A549 (cell line): ENCODE results near the gene REN. TPM values are rescaled to one million over a fixed set of nuclear protein-coding genes. Genes with fewer than 3 reads are reported as not detected.

ENCODE experiments used
- ATAC-seq, 2 experiments: fragments of 200-7000 bp in 1 of 2; fragments of >200 bp in 1 of 2; cut with Nextera tagmentation in 1 of 2; cut with Tn5 transposase in 1 of 2; 3 replicates each; pipeline versions ENCODE4 v1.8.0 to v1.9.1; 2018 to 2020; ENCODE audit warnings: mild to moderate bottlenecking in 1 of 2, moderate library complexity in 1 of 2
- CTCF ChIA-PET: fragments of 300-600 bp; sonication (Branson Sonifier 250); formaldehyde crosslinking; extraction: SDS; loops from one replicate; lab custom pipeline; 2021; ENCODE audit warnings: antibody characterized with exemption, inconsistent platforms; lab: Yijun Ruan, JAX
- POLR2A ChIA-PET: fragments of 350-600 bp; formaldehyde crosslinking; extraction: SDS; loops from one replicate; lab custom pipeline; 2021; ENCODE audit warnings: antibody characterized with exemption, inconsistent platforms; lab: Yijun Ruan, JAX
- DNase-seq, 2 experiments: peaks; one replicate each; pipeline versions ENCODE4 v3.0.0 to v3.0.0-alpha.2; 2011 to 2016; ENCODE audit warnings: low read depth in 1 of 2, low spot score in 1 of 2
- FAIRE-seq: peaks from 2 replicates; lab custom pipeline; 2011; peaks lifted over from hg19 to GRCh38; lab: Jason Lieb, UNC
- H3K27ac ChIP-seq, 2 experiments: fragments of >200 bp; sonication (Bioruptor Twin); formaldehyde crosslinking; 3 replicates each; pipeline ENCODE4 v1.5.1; 2016 to 2017
- H3K4me1 ChIP-seq: fragments of >200 bp; sonication (Bioruptor Twin); formaldehyde crosslinking; 3 replicates; pipeline ENCODE4 v1.6.1; 2016
- H3K4me2 ChIP-seq: fragments of >200 bp; sonication (Bioruptor Twin); formaldehyde crosslinking; 3 replicates; pipeline ENCODE4 v1.6.1; 2016
- H3K4me3 ChIP-seq: fragments of >200 bp; sonication (Bioruptor Twin); formaldehyde crosslinking; 3 replicates; pipeline ENCODE4 v1.5.1; 2016
- H3K9me3 ChIP-seq: fragments of >200 bp; sonication (Bioruptor Twin); formaldehyde crosslinking; 3 replicates; pipeline ENCODE4 v1.6.1; 2016
- BHLHE40 ChIP-seq: IDR thresholded peaks from 2 replicates; pipeline ENCODE4 v1.6.1; 2012; ENCODE audit warnings: low read depth, low read length, inconsistent platforms
- CHD4 ChIP-seq: fragments of 200-600 bp; sonication (generic); IDR thresholded peaks from 2 replicates; pipeline ENCODE4 v1.6.1; 2016; ENCODE audit warnings: antibody characterized with exemption, mild to moderate bottlenecking, borderline replicate concordance
- EHF ChIP-seq: fragments of 250-450 bp; sonication (Bioruptor Pico); IDR thresholded peaks from 2 replicates; pipeline ENCODE4 v1.5.0; 2020; ENCODE audit warnings: mild to moderate bottlenecking
- EP300 ChIP-seq, 2 experiments: fragments of >200 bp; sonication (Bioruptor Twin); formaldehyde crosslinking; IDR thresholded peaks; 2 replicates in 1 of 2; 3 replicates in 1 of 2; pipeline ENCODE4 v1.6.1; 2016 to 2017
- ESRRA ChIP-seq: fragments of 150-350 bp; IDR thresholded peaks from 2 replicates; pipeline ENCODE4 v1.6.1; 2014; ENCODE audit warnings: mild to moderate bottlenecking, low read length, borderline replicate concordance
- FOSL2 ChIP-seq, 2 experiments: fragments of 450-650 bp in 1 of 2; fragments of >200 bp in 1 of 2; sonication (Bioruptor Twin) in 1 of 2; formaldehyde crosslinking; IDR thresholded peaks; 2 replicates each; pipeline versions ENCODE4 v1.5.0 to v1.6.1; 2016 to 2020; ENCODE audit warnings: mild to moderate bottlenecking in 1 of 2, moderate library complexity in 1 of 2
- MAZ ChIP-seq: fragments of 150-350 bp; IDR thresholded peaks from 2 replicates; pipeline ENCODE4 v1.6.1; 2014; ENCODE audit warnings: antibody characterized with exemption, low read depth, low read length, borderline replicate concordance
- NFE2L2 ChIP-seq: fragments of 150-350 bp; conservative IDR thresholded peaks from 2 replicates; pipeline ENCODE4 v1.6.1; 2014; ENCODE audit warnings: low read length
- PHF8 ChIP-seq: fragments of 200-600 bp; sonication (generic); IDR thresholded peaks from 2 replicates; pipeline ENCODE4 v1.6.1; 2016; ENCODE audit warnings: low read depth, mild to moderate bottlenecking, antibody characterized with exemption, moderate library complexity, borderline replicate concordance
- RAD21 ChIP-seq, 2 experiments: fragments of >200 bp in 1 of 2; sonication (Bioruptor Twin) in 1 of 2; formaldehyde crosslinking in 1 of 2; IDR thresholded peaks in 1 of 2; conservative IDR thresholded peaks in 1 of 2; 2 replicates in 1 of 2; 3 replicates in 1 of 2; pipeline ENCODE4 v1.6.1; 2012 to 2018; ENCODE audit warnings: inconsistent platforms in 1 of 2
- RCOR1 ChIP-seq: fragments of 150-350 bp; IDR thresholded peaks from 2 replicates; pipeline ENCODE4 v1.6.1; 2014; ENCODE audit warnings: antibody characterized with exemption, low read length, low read depth
- RFX5 ChIP-seq: fragments of 450-650 bp; IDR thresholded peaks from 2 replicates; pipeline ENCODE4 v1.7.1; 2014; ENCODE audit warnings: antibody characterized with exemption, mild to moderate bottlenecking, moderate library complexity
- RNF2 ChIP-seq: fragments of 200-600 bp; sonication (generic); IDR thresholded peaks from 2 replicates; pipeline ENCODE4 v1.6.1; 2016; ENCODE audit warnings: low read depth, mild to moderate bottlenecking, antibody characterized with exemption, moderate library complexity, borderline replicate concordance
- SMC3 ChIP-seq: fragments of >200 bp; sonication (Bioruptor Twin); formaldehyde crosslinking; IDR thresholded peaks from 3 replicates; pipeline ENCODE4 v1.6.1; 2018; ENCODE audit warnings: inconsistent platforms
- TFCP2L1 ChIP-seq: fragments of 250-450 bp; sonication (Bioruptor Pico); IDR thresholded peaks from 2 replicates; pipeline ENCODE4 v1.5.0; 2021; ENCODE audit warnings: mild to moderate bottlenecking
- USF2 ChIP-seq: fragments of 450-650 bp; IDR thresholded peaks from 2 replicates; pipeline ENCODE4 v1.6.1; 2014; ENCODE audit warnings: antibody characterized with exemption
- WGBS: methylation state at CpG from one replicate; pipeline ENCODE4 v1.1.6; 2017; ENCODE audit errors: missing lambda C conversion rate; 5-methylcytosine and 5-hydroxymethylcytosine counted together
- polyA plus RNA-seq, 4 experiments: library from polyadenylated mRNA; depleted of rRNA in 3 of 4; stranded (reverse); fragments of >200 nt; fragmentation: RNase III in 1 of 4; extraction: RNeasy Plus Mini Kit Qiagen cat#74134 plus additional on column Dnase treatment in 1 of 4; gene quantifications; 2 replicates in 3 of 4; 3 replicates in 1 of 4; pipeline ENCODE4 v1.2.3, GENCODE V29; 2011 to 2017
- TF ChIP-seq, protein P1 (sequence below): fragments of 250-450 bp; sonication (Bioruptor Pico); IDR thresholded peaks from 2 replicates; pipeline ENCODE4 v1.5.0; 2020; ENCODE audit warnings: low read depth, mild to moderate bottlenecking, moderate library complexity
- TF ChIP-seq, protein P2 (sequence below): IDR thresholded peaks from 2 replicates; pipeline ENCODE4 v1.6.1; 2012; ENCODE audit warnings: low read depth, borderline replicate concordance
- TF ChIP-seq, protein P3 (sequence below): fragments of 250-450 bp; sonication (Bioruptor Pico); IDR thresholded peaks from 2 replicates; pipeline ENCODE4 v1.5.0; 2021; ENCODE audit warnings: mild to moderate bottlenecking, moderate library complexity, borderline replicate concordance
- TF ChIP-seq, protein P4 (sequence below): IDR thresholded peaks from 2 replicates; pipeline ENCODE4 v1.6.1; 2012

Gene REN
- polyA plus RNA-seq, 2 of the 4 experiments (the other 2 are of a cell fraction), result not detected

- TF ChIP-seq PHF8, result no peak
These were observed 47.8 kb upstream of the REN start, which contains the start of gene GOLT1A (continued) for GRCh38 chr1:204213668-204214662.

- CTCF ChIA-PET, result interaction anchor here (0.6 to 8.0 kb wide), 3 partner anchors 14 to 234 kb away, joined by 4 to 133 read pairs (median 18); partner anchors contain the start of gene PLEKHA6
- Histone ChIP-seq H3K4me1 (peaks cover 6% of the 10 kb centered on the region; the same call in 2 of the 3 replicates), H3K9me3 (no peaks in the 10 kb centered on the region), H3K27ac (no peak overlapping the region), H3K4me3 (no peak overlapping the region), H3K4me2 (peak overlapping the region; percentile 92; the same call in 2 of the 3 replicates)
- DNase-seq, result no peak
- 95% methylated on average over 3 of the region's 3 CpGs for WGBS
- no peak for FAIRE-seq
- ATAC-seq, result no peak
- POLR2A ChIA-PET, result no interaction called here
- TF ChIP-seq USF2 (no peak), EP300 (IDR thresholded peaks at IDR 0.05) (no peak), RFX5 (no peak), CHD4 (no peak), ESRRA (no peak), RNF2 (no peak), PHF8 (no peak), RCOR1 (no peak), NFE2L2 (no peak)
- TF ChIP-seq, protein P1, sequence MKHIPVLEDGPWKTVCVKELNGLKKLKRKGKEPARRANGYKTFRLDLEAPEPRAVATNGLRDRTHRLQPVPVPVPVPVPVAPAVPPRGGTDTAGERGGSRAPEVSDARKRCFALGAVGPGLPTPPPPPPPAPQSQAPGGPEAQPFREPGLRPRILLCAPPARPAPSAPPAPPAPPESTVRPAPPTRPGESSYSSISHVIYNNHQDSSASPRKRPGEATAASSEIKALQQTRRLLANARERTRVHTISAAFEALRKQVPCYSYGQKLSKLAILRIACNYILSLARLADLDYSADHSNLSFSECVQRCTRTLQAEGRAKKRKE (CRISPR knock-in tag), result no peak
These were observed 46.6 kb upstream of the REN start for GRCh38 chr1:204212715-204213114.

DNA sequence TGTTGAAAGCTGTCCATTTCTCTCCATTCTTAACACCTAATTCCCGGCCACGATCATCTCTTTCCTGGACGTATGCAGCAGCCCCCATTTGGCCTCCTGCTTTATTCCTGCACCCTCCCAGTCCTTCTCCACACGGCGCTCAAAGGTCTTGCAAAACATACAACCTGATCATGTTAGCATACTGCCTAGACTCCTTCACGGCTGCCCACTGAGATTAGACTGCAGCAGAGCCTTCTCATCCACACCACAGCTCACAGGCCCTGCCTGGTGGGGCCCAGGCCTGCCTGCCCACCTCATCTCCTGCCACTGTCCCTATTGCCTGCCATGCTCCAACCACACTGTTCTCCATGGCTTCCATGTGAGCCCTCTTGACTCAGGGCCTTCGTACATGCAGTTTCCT, 44.9 kb upstream of the REN start:
- Histone ChIP-seq H3K4me2 (no peak overlapping the region), H3K4me3 (no peak overlapping the region), H3K4me1 (peaks cover 8% of the 10 kb centered on the region; the same call in 2 of the 3 replicates)
- 93% methylated on average over 7 of the region's 7 CpGs for WGBS
- ChIA-PET CTCF (interaction anchor here (0.5 to 3.9 kb wide), 6 partner anchors 19 to 340 kb away, joined by 3 to 44 read pairs (median 4); no protein-coding TSS in a partner anchor), POLR2A (no interaction called here)
- FAIRE-seq, result no peak
- ATAC-seq, result no peak
- DNase-seq, result no peak
- TF ChIP-seq RNF2, result no peak
- TF ChIP-seq, protein P2, sequence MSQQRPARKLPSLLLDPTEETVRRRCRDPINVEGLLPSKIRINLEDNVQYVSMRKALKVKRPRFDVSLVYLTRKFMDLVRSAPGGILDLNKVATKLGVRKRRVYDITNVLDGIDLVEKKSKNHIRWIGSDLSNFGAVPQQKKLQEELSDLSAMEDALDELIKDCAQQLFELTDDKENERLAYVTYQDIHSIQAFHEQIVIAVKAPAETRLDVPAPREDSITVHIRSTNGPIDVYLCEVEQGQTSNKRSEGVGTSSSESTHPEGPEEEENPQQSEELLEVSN, result no peak
- TF ChIP-seq, protein P3, sequence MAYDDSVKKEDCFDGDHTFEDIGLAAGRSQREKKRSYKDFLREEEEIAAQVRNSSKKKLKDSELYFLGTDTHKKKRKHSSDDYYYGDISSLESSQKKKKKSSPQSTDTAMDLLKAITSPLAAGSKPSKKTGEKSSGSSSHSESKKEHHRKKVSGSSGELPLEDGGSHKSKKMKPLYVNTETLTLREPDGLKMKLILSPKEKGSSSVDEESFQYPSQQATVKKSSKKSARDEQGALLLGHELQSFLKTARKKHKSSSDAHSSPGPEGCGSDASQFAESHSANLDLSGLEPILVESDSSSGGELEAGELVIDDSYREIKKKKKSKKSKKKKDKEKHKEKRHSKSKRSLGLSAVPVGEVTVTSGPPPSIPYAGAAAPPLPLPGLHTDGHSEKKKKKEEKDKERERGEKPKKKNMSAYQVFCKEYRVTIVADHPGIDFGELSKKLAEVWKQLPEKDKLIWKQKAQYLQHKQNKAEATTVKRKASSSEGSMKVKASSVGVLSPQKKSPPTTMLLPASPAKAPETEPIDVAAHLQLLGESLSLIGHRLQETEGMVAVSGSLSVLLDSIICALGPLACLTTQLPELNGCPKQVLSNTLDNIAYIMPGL (CRISPR knock-in tag), result no peak
- TF ChIP-seq, protein P4, sequence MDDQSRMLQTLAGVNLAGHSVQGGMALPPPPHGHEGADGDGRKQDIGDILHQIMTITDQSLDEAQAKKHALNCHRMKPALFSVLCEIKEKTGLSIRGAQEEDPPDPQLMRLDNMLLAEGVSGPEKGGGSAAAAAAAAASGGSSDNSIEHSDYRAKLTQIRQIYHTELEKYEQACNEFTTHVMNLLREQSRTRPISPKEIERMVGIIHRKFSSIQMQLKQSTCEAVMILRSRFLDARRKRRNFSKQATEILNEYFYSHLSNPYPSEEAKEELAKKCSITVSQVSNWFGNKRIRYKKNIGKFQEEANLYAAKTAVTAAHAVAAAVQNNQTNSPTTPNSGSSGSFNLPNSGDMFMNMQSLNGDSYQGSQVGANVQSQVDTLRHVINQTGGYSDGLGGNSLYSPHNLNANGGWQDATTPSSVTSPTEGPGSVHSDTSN, result no peak
- TF ChIP-seq RAD21 (conservative IDR thresholded peaks at IDR 0.05 in 1 of 2, IDR thresholded peaks at IDR 0.05 in 1 of 2), result no peak
- no peak for TF ChIP-seq MAZ
- no peak for TF ChIP-seq RCOR1
- TF ChIP-seq TFCP2L1 (CRISPR knock-in tag), result no peak
- TF ChIP-seq BHLHE40, result no peak
- TF ChIP-seq SMC3, result no peak
- no peak for TF ChIP-seq EHF (CRISPR knock-in tag)
- TF ChIP-seq, protein P1 (CRISPR knock-in tag), result no peak
- no peak for TF ChIP-seq FOSL2 (IDR thresholded peaks at IDR 0.05)
- TF ChIP-seq FOSL2 (CRISPR knock-in tag; IDR thresholded peaks at IDR 0.05), result no peak
- TF ChIP-seq, all 56 proteins: peak for 0
- no peaks in the 10 kb centered on the region for H3K9me3 ChIP-seq
- no peak overlapping the region for H3K27ac ChIP-seq
